Neuron (in vitro differentiated cells): ENCODE measurements around the gene SLC7A14.

ENCODE experiments used
- H2AFZ ChIP-seq: one replicate; pipeline ENCODE4 v1.6.1; 2013; ENCODE audit warnings: low read depth, mild to moderate bottlenecking, inconsistent platforms, low read length, moderate library complexity
- H3K27me3 ChIP-seq: one replicate; pipeline ENCODE4 v1.6.1; 2013; ENCODE audit warnings: low read length; ENCODE audit not compliant: insufficient read depth
- H3K36me3 ChIP-seq: one replicate; pipeline ENCODE4 v1.6.1; 2013; ENCODE audit warnings: low read length; ENCODE audit not compliant: insufficient read depth
- H3K4me1 ChIP-seq: one replicate; pipeline ENCODE4 v1.6.1; 2013; ENCODE audit warnings: low read length; ENCODE audit not compliant: insufficient read depth
- H3K4me3 ChIP-seq: 2 replicates; pipeline ENCODE4 v1.5.1; 2013; ENCODE audit warnings: mild to moderate bottlenecking, low read length, moderate library complexity
- H3K9me3 ChIP-seq: one replicate; pipeline ENCODE4 v1.6.1; 2013; ENCODE audit warnings: low read length

Gene SLC7A14

GRCh38 chr3:170432416-170432815 is 153.5 kb downstream of the SLC7A14 start:
- Histone ChIP-seq H3K4me1 (peaks cover 20% of the 10 kb centered on the region), H3K4me3 (no peak overlapping the region), H3K27me3 (no peaks in the 10 kb centered on the region), H3K9me3 (no peaks in the 10 kb centered on the region), H3K36me3 (no peaks in the 10 kb centered on the region), H2AFZ (no peak overlapping the region)

GRCh38 chr3:170431054-170431453 is 154.8 kb downstream of the SLC7A14 start:
- H2AFZ ChIP-seq: no peak overlapping the region
- peaks cover 23% of the 10 kb centered on the region for H3K4me1 ChIP-seq
- H3K4me3 ChIP-seq: no peak overlapping the region
- H3K9me3 ChIP-seq: no peaks in the 10 kb centered on the region
- H3K36me3 ChIP-seq: no peaks in the 10 kb centered on the region
- H3K27me3 ChIP-seq: no peaks in the 10 kb centered on the region

GRCh38 chr3:170429050-170429449 is 156.8 kb downstream of the SLC7A14 start:
- Histone ChIP-seq H3K4me3 (no peak overlapping the region), H3K4me1 (peaks cover 32% of the 10 kb centered on the region), H3K27me3 (no peaks in the 10 kb centered on the region), H3K9me3 (no peaks in the 10 kb centered on the region), H2AFZ (no peak overlapping the region), H3K36me3 (no peaks in the 10 kb centered on the region)

GRCh38 chr3:170428095-170428494 is 157.8 kb downstream of the SLC7A14 start:
- no peak overlapping the region for H3K4me3 ChIP-seq
- peaks cover 32% of the 10 kb centered on the region for H3K4me1 ChIP-seq
- no peaks in the 10 kb centered on the region for H3K36me3 ChIP-seq
- no peaks in the 10 kb centered on the region for H3K9me3 ChIP-seq
- H2AFZ ChIP-seq: no peak overlapping the region
- no peaks in the 10 kb centered on the region for H3K27me3 ChIP-seq

- H3K4me3 ChIP-seq: peak overlapping the region; percentile 24
- H3K9me3 ChIP-seq: no peaks in the 10 kb centered on the region
- no peaks in the 10 kb centered on the region for H3K27me3 ChIP-seq
- no peaks in the 10 kb centered on the region for H3K36me3 ChIP-seq
- peaks cover 32% of the 10 kb centered on the region for H3K4me1 ChIP-seq
- peak overlapping the region; percentile 20 for H2AFZ ChIP-seq
These were observed 159.6 kb downstream of the SLC7A14 start for GRCh38 chr3:170426240-170426797.

- Histone ChIP-seq H3K27me3 (no peaks in the 10 kb centered on the region), H3K36me3 (no peaks in the 10 kb centered on the region), H3K4me1 (peaks cover 32% of the 10 kb centered on the region), H3K4me3 (peak overlapping the region; percentile 24), H3K9me3 (no peaks in the 10 kb centered on the region), H2AFZ (peak overlapping the region; percentile 20)
These were observed 160.2 kb downstream of the SLC7A14 start for GRCh38 chr3:170425491-170426239.

GRCh38 chr3:170424879-170425278 is 161.0 kb downstream of the SLC7A14 start:
- no peak overlapping the region for H3K4me3 ChIP-seq
- no peaks in the 10 kb centered on the region for H3K27me3 ChIP-seq
- no peaks in the 10 kb centered on the region for H3K36me3 ChIP-seq

GRCh38 chr3:170423001-170423615 is 162.8 kb downstream of the SLC7A14 start:
- no peaks in the 10 kb centered on the region for H3K27me3 ChIP-seq
- peaks cover 3% of the 10 kb centered on the region for H3K9me3 ChIP-seq
- H3K36me3 ChIP-seq: no peaks in the 10 kb centered on the region
- peaks cover 11% of the 10 kb centered on the region for H3K4me1 ChIP-seq
- H2AFZ ChIP-seq: no peak overlapping the region
- H3K4me3 ChIP-seq: no peak overlapping the region

More at GRCh38 chr3:170424879-170425278, 161.0 kb downstream of the SLC7A14 start:
- Histone ChIP-seq H2AFZ (peak overlapping the region; percentile 20), H3K9me3 (peaks cover 3% of the 10 kb centered on the region), H3K4me1 (peaks cover 28% of the 10 kb centered on the region)

- peaks cover 3% of the 10 kb centered on the region for H3K9me3 ChIP-seq
- no peak overlapping the region for H3K4me3 ChIP-seq
- H3K27me3 ChIP-seq: no peaks in the 10 kb centered on the region
- no peak overlapping the region for H2AFZ ChIP-seq
- H3K4me1 ChIP-seq: peaks cover 11% of the 10 kb centered on the region
- no peaks in the 10 kb centered on the region for H3K36me3 ChIP-seq
These were observed 164.1 kb downstream of the SLC7A14 start for GRCh38 chr3:170421758-170422157.

- Histone ChIP-seq H3K4me1 (peaks cover 10% of the 10 kb centered on the region), H2AFZ (no peak overlapping the region), H3K36me3 (no peaks in the 10 kb centered on the region), H3K4me3 (no peak overlapping the region), H3K27me3 (no peaks in the 10 kb centered on the region), H3K9me3 (peaks cover 3% of the 10 kb centered on the region)
These were observed 164.7 kb downstream of the SLC7A14 start for GRCh38 chr3:170421111-170421641.

GRCh38 chr3:170420307-170420821 is 165.5 kb downstream of the SLC7A14 start:
- Histone ChIP-seq H2AFZ (no peak overlapping the region), H3K4me1 (peaks cover 2% of the 10 kb centered on the region), H3K4me3 (no peak overlapping the region), H3K9me3 (peaks cover 3% of the 10 kb centered on the region), H3K36me3 (no peaks in the 10 kb centered on the region), H3K27me3 (no peaks in the 10 kb centered on the region)

- Histone ChIP-seq H3K4me1 (no peaks in the 10 kb centered on the region), H3K36me3 (no peaks in the 10 kb centered on the region), H3K4me3 (no peak overlapping the region), H3K27me3 (no peaks in the 10 kb centered on the region), H2AFZ (no peak overlapping the region), H3K9me3 (peaks cover 3% of the 10 kb centered on the region)
These were observed 166.3 kb downstream of the SLC7A14 start for GRCh38 chr3:170419557-170420087.
